ENCODE results near the gene EPHA10. TPM values are rescaled to one million over a fixed set of nuclear protein-coding genes. Genes with fewer than 3 reads are reported as not detected.
A peak's percentile ranks its signal among the peaks of the same experiment; 100 is the strongest.
"Not testable (repeated sequence)": the region's sequence is repeated elsewhere in the genome, so short reads cannot be mapped to it uniquely, and the experiment has no call there.

Gene EPHA10
- total RNA-seq, 2 experiments from 2014 or later: not detected

GRCh38 chr1:37795340-37796125 lies 30.6 kb upstream of the EPHA10 start:
- DNase-seq: peak; percentile 57
- H3K36me3 Mint-ChIP-seq (ENCODE audit: low read depth): peaks cover 8% of the 10 kb centered on the region
- POLR2A ChIA-PET: interaction anchor here (1.0 to 2.3 kb wide), 2 partner anchors 10 to 12 kb away, joined by 3 to 10 read pairs; partner anchors contain the start of genes C1orf122 and YRDC
- peaks cover 13% of the 10 kb centered on the region for H3K4me1 Mint-ChIP-seq
- CTCF ChIA-PET: no interaction called here
- H3K27ac Mint-ChIP-seq: no peak overlapping the region
- H3K4me3 Mint-ChIP-seq: peak overlapping the region; percentile 53
- peaks cover 33% of the 10 kb centered on the region for H3K27me3 Mint-ChIP-seq
- no peaks in the 10 kb centered on the region for H3K9me3 Mint-ChIP-seq

- Mint-ChIP-seq H3K4me3 (peak overlapping the region; percentile 63), H3K27me3 (peaks cover 38% of the 10 kb centered on the region), H3K9me3 (no peaks in the 10 kb centered on the region), H3K27ac (no peak overlapping the region), H3K4me1 (peaks cover 13% of the 10 kb centered on the region), H3K36me3 (ENCODE audit: low read depth) (peaks cover 6% of the 10 kb centered on the region)
- ChIA-PET CTCF (no interaction called here), POLR2A (interaction anchor here (1.0 to 2.3 kb wide), 2 partner anchors 11 to 13 kb away, joined by 3 to 10 read pairs; partner anchors contain the start of genes C1orf122 and YRDC)
- no peak for DNase-seq
Observed at GRCh38 chr1:37794372-37795339, 29.7 kb upstream of the EPHA10 start.

GRCh38 chr1:37793773-37794371 lies 29.0 kb upstream of the EPHA10 start, which contains the start of gene MANEAL:
Gene MANEAL, plus strand, starts transcription at chr1:37793847. Its CDS starts 336 bp downstream, at chr1:37794183.
- ChIA-PET POLR2A (interaction anchor here (2.3 kb wide), 1 partner anchor 14 kb away, joined by 10 read pairs; the partner anchor contains the start of genes C1orf122 and YRDC), CTCF (no interaction called here)
- Mint-ChIP-seq H3K4me1 (peaks cover 13% of the 10 kb centered on the region), H3K9me3 (no peaks in the 10 kb centered on the region), H3K27ac (no peak within 1 kb of the TSS), H3K27me3 (peaks cover 38% of the 10 kb centered on the region), H3K4me3 (peak within 1 kb of the TSS; percentile 63), H3K36me3 (ENCODE audit: low read depth) (peaks cover 4% of the 10 kb centered on the region)
- DNase-seq: peak; percentile 28

GRCh38 chr1:37792943-37793686 lies 28.2 kb upstream of the EPHA10 start:
- Mint-ChIP-seq H3K4me3 (peak overlapping the region; percentile 0), H3K27me3 (peaks cover 45% of the 10 kb centered on the region), H3K36me3 (ENCODE audit: low read depth) (peaks cover 3% of the 10 kb centered on the region), H3K27ac (no peak overlapping the region), H3K4me1 (peaks cover 13% of the 10 kb centered on the region), H3K9me3 (no peaks in the 10 kb centered on the region)
- ChIA-PET POLR2A (interaction anchor here (0.6 kb wide), 1 partner anchor 15 kb away, joined by 3 read pairs; the partner anchor contains the start of gene YRDC), CTCF (no interaction called here)
- DNase-seq: no peak

GRCh38 chr1:37782491-37782890 lies 17.6 kb upstream of the EPHA10 start:
- no peaks in the 10 kb centered on the region for H3K36me3 Mint-ChIP-seq (ENCODE audit: low read depth)
- no peak overlapping the region for H3K4me3 Mint-ChIP-seq
- H3K27ac Mint-ChIP-seq: no peak overlapping the region
- H3K27me3 Mint-ChIP-seq: peaks cover 14% of the 10 kb centered on the region
- CTCF ChIA-PET: no interaction called here
- H3K4me1 Mint-ChIP-seq: no peaks in the 10 kb centered on the region
- POLR2A ChIA-PET: no interaction called here
- no peaks in the 10 kb centered on the region for H3K9me3 Mint-ChIP-seq
- no peak for DNase-seq

- Mint-ChIP-seq H3K9me3 (no peaks in the 10 kb centered on the region), H3K36me3 (ENCODE audit: low read depth) (no peaks in the 10 kb centered on the region), H3K4me1 (no peaks in the 10 kb centered on the region), H3K27ac (no peak overlapping the region), H3K4me3 (no peak overlapping the region), H3K27me3 (peaks cover 9% of the 10 kb centered on the region)
- POLR2A ChIA-PET: no interaction called here
- DNase-seq: no peak
- CTCF ChIA-PET: no interaction called here
Observed at GRCh38 chr1:37778654-37779053, 13.7 kb upstream of the EPHA10 start.

- Mint-ChIP-seq H3K27me3 (peaks cover 11% of the 10 kb centered on the region), H3K9me3 (no peaks in the 10 kb centered on the region), H3K27ac (no peak overlapping the region), H3K4me1 (no peaks in the 10 kb centered on the region), H3K4me3 (no peak overlapping the region), H3K36me3 (ENCODE audit: low read depth) (no peaks in the 10 kb centered on the region)
- ChIA-PET POLR2A (no interaction called here), CTCF (no interaction called here)
- no peak for DNase-seq
Observed at GRCh38 chr1:37776946-37777516, 12.1 kb upstream of the EPHA10 start.

GRCh38 chr1:37771440-37771839 lies 6.5 kb upstream of the EPHA10 start:
- H3K9me3 Mint-ChIP-seq; DNase-seq; H3K27ac Mint-ChIP-seq; POLR2A ChIA-PET; H3K36me3 Mint-ChIP-seq (ENCODE audit: low read depth); H3K4me3 Mint-ChIP-seq; H3K4me1 Mint-ChIP-seq; CTCF ChIA-PET: not testable (repeated sequence)
- peaks cover 37% of the 10 kb centered on the region for H3K27me3 Mint-ChIP-seq

- Mint-ChIP-seq H3K4me1 (peaks cover 7% of the 10 kb centered on the region), H3K27me3 (peaks cover 70% of the 10 kb centered on the region), H3K27ac (no peak overlapping the region), H3K9me3 (no peaks in the 10 kb centered on the region), H3K36me3 (ENCODE audit: low read depth) (no peaks in the 10 kb centered on the region), H3K4me3 (no peak overlapping the region)
- ChIA-PET POLR2A (no interaction called here), CTCF (no interaction called here)
- DNase-seq: no peak
Observed at GRCh38 chr1:37767488-37767887, 2.6 kb upstream of the EPHA10 start.

- Mint-ChIP-seq H3K9me3 (no peaks in the 10 kb centered on the region), H3K4me3 (no peak overlapping the region), H3K4me1 (peaks cover 7% of the 10 kb centered on the region), H3K27ac (no peak overlapping the region), H3K27me3 (peaks cover 73% of the 10 kb centered on the region), H3K36me3 (ENCODE audit: low read depth) (no peaks in the 10 kb centered on the region)
- ChIA-PET CTCF (no interaction called here), POLR2A (no interaction called here)
- no peak for DNase-seq
Observed at GRCh38 chr1:37765916-37766664, 1.2 kb upstream of the EPHA10 start.

GRCh38 chr1:37764414-37764825 lies 500 bp downstream of the EPHA10 start:
- CTCF ChIA-PET: interaction anchor here (1.6 kb wide), 1 partner anchor 96 kb away, joined by 4 read pairs; no protein-coding TSS in a partner anchor
- no peak overlapping the region for H3K27ac Mint-ChIP-seq
- H3K27me3 Mint-ChIP-seq: peaks cover 63% of the 10 kb centered on the region

More at GRCh38 chr1:37764414-37764825, 500 bp downstream of the EPHA10 start:
- H3K9me3 Mint-ChIP-seq: no peaks in the 10 kb centered on the region
- POLR2A ChIA-PET: interaction anchor here (1.1 kb wide), 2 partner anchors 10 to 95 kb away, joined by 3 to 5 read pairs; partner anchors contain the start of gene MTF1
- peaks cover 7% of the 10 kb centered on the region for H3K4me1 Mint-ChIP-seq
- H3K4me3 Mint-ChIP-seq: no peak overlapping the region
- no peaks in the 10 kb centered on the region for H3K36me3 Mint-ChIP-seq (ENCODE audit: low read depth)
- peak; percentile 49 for DNase-seq
